ENCODE measurements around the gene MTCP1.

Gene MTCP1, protein sequence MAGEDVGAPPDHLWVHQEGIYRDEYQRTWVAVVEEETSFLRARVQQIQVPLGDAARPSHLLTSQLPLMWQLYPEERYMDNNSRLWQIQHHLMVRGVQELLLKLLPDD

GRCh38 chrX:155070975-155071693 is at the start of gene MTCP1, which contains the start of the genes BRCC3 and CMC4:
TSS of gene MTCP1 (minus strand) at chrX:155071136. CDS start at chrX:155066010, 5,126 bp downstream.
TSS of gene BRCC3 (plus strand) at chrX:155071508. CDS start at chrX:155071528, 20 bp downstream.
TSS of gene CMC4 (minus strand) at chrX:155071136. CDS start at chrX:155064023, 7,113 bp downstream.
- Histone ChIP-seq H3K9me3 (ENCODE audit: control insufficient read depth, insufficient read depth, low read length) (no peaks in the 10 kb centered on the region), H3K4me1 (ENCODE audit: control insufficient read depth, insufficient read depth, low read length) (no peaks in the 10 kb centered on the region), H3K36me3 (ENCODE audit: control insufficient read depth, insufficient read depth, low read length) (no peaks in the 10 kb centered on the region), H3K4me3 (ENCODE audit: low read depth, low read length) (peak within 1 kb of the TSS; percentile 87), H3K27me3 (ENCODE audit: control insufficient read depth, insufficient read depth, low read length) (no peaks in the 10 kb centered on the region), H3K9ac (ENCODE audit: low read depth, low read length) (peak within 1 kb of the TSS; percentile 86)

DNA sequence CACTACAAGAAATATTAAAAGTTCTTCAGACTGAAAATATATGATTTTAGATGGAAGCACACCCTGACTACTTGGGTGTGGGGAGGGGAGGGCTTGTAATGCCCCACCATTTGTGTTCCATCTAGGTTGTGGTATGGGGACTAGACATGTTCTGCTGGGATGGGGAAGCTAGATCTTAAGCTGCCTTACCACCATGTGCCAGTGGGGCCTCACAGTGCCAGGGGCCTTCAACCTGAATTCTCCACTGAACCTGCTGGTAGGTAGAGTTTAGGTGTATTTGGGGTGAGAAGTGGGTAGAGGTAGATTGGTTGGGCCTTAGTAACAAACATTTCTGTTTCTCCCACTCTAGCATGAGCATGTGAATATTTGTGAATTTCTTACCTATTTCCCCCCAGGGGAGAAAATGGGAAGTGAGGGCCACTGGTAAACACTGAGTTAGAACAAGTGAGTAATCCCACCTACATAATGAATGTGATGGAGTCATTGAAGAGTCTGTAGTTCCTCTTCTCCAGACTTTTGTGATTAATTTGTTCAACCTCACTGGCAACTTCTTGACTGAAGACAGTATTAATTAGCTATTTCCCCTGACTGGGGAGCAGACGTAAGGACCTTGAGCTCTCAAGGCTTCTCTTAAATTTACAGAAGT is 44.4 kb upstream of the MTCP1 start:
- no peaks in the 10 kb centered on the region for H3K9me3 ChIP-seq (ENCODE audit: control insufficient read depth, insufficient read depth, low read length)
- H3K4me3 ChIP-seq (ENCODE audit: low read depth, low read length) = no peak overlapping the region
- no peaks in the 10 kb centered on the region for H3K27me3 ChIP-seq (ENCODE audit: control insufficient read depth, insufficient read depth, low read length)
- no peaks in the 10 kb centered on the region for H3K4me1 ChIP-seq (ENCODE audit: control insufficient read depth, insufficient read depth, low read length)
- H3K9ac ChIP-seq (ENCODE audit: low read depth, low read length) = no peak overlapping the region
- no peaks in the 10 kb centered on the region for H3K36me3 ChIP-seq (ENCODE audit: control insufficient read depth, insufficient read depth, low read length)

DNA sequence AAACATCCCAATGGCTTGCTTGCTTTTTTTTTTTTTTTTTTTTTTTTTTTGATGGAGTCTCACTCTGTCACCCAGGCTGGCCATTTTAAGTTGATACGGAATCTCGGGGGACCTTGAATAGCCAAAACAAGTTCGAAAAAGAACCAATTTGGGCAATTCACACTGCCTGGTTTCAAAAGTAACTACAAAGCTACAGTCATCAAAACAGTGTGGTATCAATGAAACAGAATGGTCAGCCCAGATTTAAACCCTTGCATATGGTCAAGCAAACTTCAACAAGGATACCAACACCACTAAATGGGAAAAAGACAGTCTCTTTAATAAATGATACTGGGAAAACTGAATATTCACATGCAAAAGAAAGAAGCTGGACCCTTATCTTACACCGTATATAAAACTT is 42.2 kb upstream of the MTCP1 start:
- no peaks in the 10 kb centered on the region for H3K27me3 ChIP-seq (ENCODE audit: control insufficient read depth, insufficient read depth, low read length)
- no peak overlapping the region for H3K9ac ChIP-seq (ENCODE audit: low read depth, low read length)
- no peak overlapping the region for H3K4me3 ChIP-seq (ENCODE audit: low read depth, low read length)
- H3K4me1 ChIP-seq (ENCODE audit: control insufficient read depth, insufficient read depth, low read length) = no peaks in the 10 kb centered on the region
- H3K36me3 ChIP-seq (ENCODE audit: control insufficient read depth, insufficient read depth, low read length) = no peaks in the 10 kb centered on the region
- no peaks in the 10 kb centered on the region for H3K9me3 ChIP-seq (ENCODE audit: control insufficient read depth, insufficient read depth, low read length)

DNA sequence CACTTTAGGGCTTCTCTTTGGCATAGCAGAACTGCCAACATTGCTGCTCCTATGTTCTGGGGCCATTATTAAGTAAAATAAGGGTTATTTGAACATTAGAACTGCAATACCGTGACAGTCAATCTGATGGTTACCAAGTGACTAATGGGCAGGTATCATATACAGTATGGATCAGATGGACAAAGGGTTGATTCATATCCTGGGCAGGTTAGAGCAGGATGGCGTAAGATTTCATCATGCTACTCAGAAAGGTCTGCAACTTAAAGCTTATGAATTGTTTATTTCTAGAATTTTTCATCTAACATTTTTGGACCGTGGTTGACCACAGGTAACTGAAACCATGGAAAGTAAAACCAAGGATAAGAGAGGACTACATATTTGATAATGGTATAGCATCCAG is 41.2 kb upstream of the MTCP1 start:
- Histone ChIP-seq H3K4me3 (ENCODE audit: low read depth, low read length) (no peak overlapping the region), H3K9me3 (ENCODE audit: control insufficient read depth, insufficient read depth, low read length) (no peaks in the 10 kb centered on the region), H3K9ac (ENCODE audit: low read depth, low read length) (no peak overlapping the region), H3K27me3 (ENCODE audit: control insufficient read depth, insufficient read depth, low read length) (no peaks in the 10 kb centered on the region), H3K36me3 (ENCODE audit: control insufficient read depth, insufficient read depth, low read length) (no peaks in the 10 kb centered on the region), H3K4me1 (ENCODE audit: control insufficient read depth, insufficient read depth, low read length) (no peaks in the 10 kb centered on the region)

GRCh38 chrX:155108427-155108826 is 37.5 kb upstream of the MTCP1 start:
- no peaks in the 10 kb centered on the region for H3K36me3 ChIP-seq (ENCODE audit: control insufficient read depth, insufficient read depth, low read length)
- no peak overlapping the region for H3K9ac ChIP-seq (ENCODE audit: low read depth, low read length)
- H3K4me3 ChIP-seq (ENCODE audit: low read depth, low read length) = no peak overlapping the region
- H3K9me3 ChIP-seq (ENCODE audit: control insufficient read depth, insufficient read depth, low read length) = no peaks in the 10 kb centered on the region
- H3K4me1 ChIP-seq (ENCODE audit: control insufficient read depth, insufficient read depth, low read length) = no peaks in the 10 kb centered on the region
- H3K27me3 ChIP-seq (ENCODE audit: control insufficient read depth, insufficient read depth, low read length) = no peaks in the 10 kb centered on the region

DNA sequence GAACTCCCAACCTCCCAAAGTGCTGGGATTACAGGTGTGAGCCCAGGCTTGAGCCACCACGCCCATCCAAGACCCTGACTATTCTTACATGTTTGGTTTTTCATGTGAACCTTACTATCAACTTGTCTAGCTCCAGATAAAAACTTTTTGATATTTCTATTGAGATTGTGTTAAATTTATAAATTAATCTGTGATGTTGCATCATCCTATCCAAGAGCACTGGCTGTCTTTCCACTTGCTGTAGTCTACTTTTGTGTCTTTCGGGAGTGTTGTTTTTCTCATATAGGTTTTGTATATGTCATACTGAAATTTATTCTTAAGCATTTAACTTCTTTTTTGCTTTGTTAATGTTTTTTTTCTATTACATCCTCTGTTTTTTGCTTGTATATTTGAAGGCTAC is 35.0 kb upstream of the MTCP1 start:
- no peaks in the 10 kb centered on the region for H3K36me3 ChIP-seq (ENCODE audit: control insufficient read depth, insufficient read depth, low read length)
- no peaks in the 10 kb centered on the region for H3K4me1 ChIP-seq (ENCODE audit: control insufficient read depth, insufficient read depth, low read length)

GRCh38 chrX:155094468-155095061 is 23.6 kb upstream of the MTCP1 start:
- Histone ChIP-seq H3K36me3 (ENCODE audit: control insufficient read depth, insufficient read depth, low read length) (no peaks in the 10 kb centered on the region), H3K4me1 (ENCODE audit: control insufficient read depth, insufficient read depth, low read length) (no peaks in the 10 kb centered on the region), H3K4me3 (ENCODE audit: low read depth, low read length) (no peak overlapping the region), H3K27me3 (ENCODE audit: control insufficient read depth, insufficient read depth, low read length) (no peaks in the 10 kb centered on the region), H3K9me3 (ENCODE audit: control insufficient read depth, insufficient read depth, low read length) (no peaks in the 10 kb centered on the region), H3K9ac (ENCODE audit: low read depth, low read length) (no peak overlapping the region)

More for the DNA sequence above, 35.0 kb upstream of the MTCP1 start:
- no peaks in the 10 kb centered on the region for H3K27me3 ChIP-seq (ENCODE audit: control insufficient read depth, insufficient read depth, low read length)
- no peak overlapping the region for H3K9ac ChIP-seq (ENCODE audit: low read depth, low read length)
- no peaks in the 10 kb centered on the region for H3K9me3 ChIP-seq (ENCODE audit: control insufficient read depth, insufficient read depth, low read length)
- no peak overlapping the region for H3K4me3 ChIP-seq (ENCODE audit: low read depth, low read length)

GRCh38 chrX:155086961-155087735 is 16.2 kb upstream of the MTCP1 start:
- Histone ChIP-seq H3K36me3 (ENCODE audit: control insufficient read depth, insufficient read depth, low read length) (no peaks in the 10 kb centered on the region), H3K27me3 (ENCODE audit: control insufficient read depth, insufficient read depth, low read length) (no peaks in the 10 kb centered on the region), H3K9me3 (ENCODE audit: control insufficient read depth, insufficient read depth, low read length) (peaks cover 4% of the 10 kb centered on the region), H3K4me3 (ENCODE audit: low read depth, low read length) (no peak overlapping the region), H3K9ac (ENCODE audit: low read depth, low read length) (no peak overlapping the region), H3K4me1 (ENCODE audit: control insufficient read depth, insufficient read depth, low read length) (no peaks in the 10 kb centered on the region)

DNA sequence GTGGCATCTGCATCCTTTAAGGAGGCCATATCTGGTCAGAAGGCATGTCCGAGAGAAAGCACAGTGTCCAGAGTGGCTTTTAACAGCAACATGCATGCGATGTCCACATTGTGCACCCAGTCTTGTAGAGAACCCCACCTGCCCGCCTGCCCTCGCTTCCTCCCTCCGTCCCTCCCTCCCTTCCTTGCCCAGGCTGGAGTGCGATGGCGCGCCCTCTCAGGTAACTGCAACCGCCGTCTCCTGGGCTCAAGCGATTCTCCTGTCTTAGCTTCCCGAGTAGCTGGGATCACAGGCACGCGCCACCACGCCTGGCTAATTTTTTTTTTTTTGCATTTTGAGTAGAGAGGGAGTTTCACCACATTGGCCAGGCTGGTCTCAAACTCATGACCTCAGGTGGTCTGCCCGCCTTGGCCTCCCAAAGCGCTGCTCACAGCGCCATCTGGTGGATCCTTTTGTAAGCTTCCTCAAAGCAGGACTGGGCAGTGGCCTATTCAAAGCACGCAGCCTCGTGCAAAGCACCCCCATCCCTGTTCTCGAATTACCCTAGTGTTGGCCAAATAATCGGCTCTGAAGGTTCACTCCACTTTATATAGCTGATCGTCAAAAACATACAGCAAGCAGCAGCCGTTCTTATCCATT is 15.4 kb upstream of the MTCP1 start:
- no peaks in the 10 kb centered on the region for H3K36me3 ChIP-seq (ENCODE audit: control insufficient read depth, insufficient read depth, low read length)
- H3K4me3 ChIP-seq (ENCODE audit: low read depth, low read length) = no peak overlapping the region
- no peak overlapping the region for H3K9ac ChIP-seq (ENCODE audit: low read depth, low read length)
- no peaks in the 10 kb centered on the region for H3K27me3 ChIP-seq (ENCODE audit: control insufficient read depth, insufficient read depth, low read length)
- no peaks in the 10 kb centered on the region for H3K4me1 ChIP-seq (ENCODE audit: control insufficient read depth, insufficient read depth, low read length)
- peaks cover 4% of the 10 kb centered on the region for H3K9me3 ChIP-seq (ENCODE audit: control insufficient read depth, insufficient read depth, low read length)

DNA sequence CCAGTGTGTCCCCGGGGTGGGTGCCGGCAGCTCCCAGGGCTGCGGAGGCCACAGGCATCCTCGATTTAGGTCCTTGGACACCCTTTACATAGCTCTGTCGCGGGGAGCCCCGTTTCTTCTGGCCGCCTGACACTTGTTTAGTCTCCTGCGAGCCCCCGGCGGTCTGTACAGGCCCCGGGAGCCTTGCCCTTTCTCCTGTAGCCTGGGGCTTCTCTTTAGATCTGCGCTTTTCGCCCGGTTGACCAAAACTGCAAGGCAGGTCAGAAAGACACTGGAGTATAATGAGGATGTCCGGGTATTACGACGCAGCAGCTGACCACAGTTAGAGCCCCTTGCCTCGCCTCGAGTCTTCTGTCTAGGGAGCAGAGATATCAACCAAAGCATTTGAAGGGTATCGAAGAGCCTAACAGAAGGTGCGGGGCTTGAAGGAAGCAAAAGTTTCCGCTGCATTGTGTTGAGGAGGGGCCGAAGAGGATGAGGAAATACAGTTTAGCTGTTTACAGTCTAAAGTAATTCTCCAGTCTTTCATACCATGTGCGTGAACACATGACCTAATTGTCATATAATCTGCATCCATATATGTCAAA is 851 bp upstream of the MTCP1 start:
- Histone ChIP-seq H3K4me1 (ENCODE audit: control insufficient read depth, insufficient read depth, low read length) (no peaks in the 10 kb centered on the region), H3K4me3 (ENCODE audit: low read depth, low read length) (peak overlapping the region; percentile 87), H3K36me3 (ENCODE audit: control insufficient read depth, insufficient read depth, low read length) (no peaks in the 10 kb centered on the region), H3K9ac (ENCODE audit: low read depth, low read length) (peak overlapping the region; percentile 86), H3K27me3 (ENCODE audit: control insufficient read depth, insufficient read depth, low read length) (no peaks in the 10 kb centered on the region), H3K9me3 (ENCODE audit: control insufficient read depth, insufficient read depth, low read length) (no peaks in the 10 kb centered on the region)

- H3K36me3 ChIP-seq (ENCODE audit: control insufficient read depth, insufficient read depth, low read length) = no peaks in the 10 kb centered on the region
- H3K27me3 ChIP-seq (ENCODE audit: control insufficient read depth, insufficient read depth, low read length) = no peaks in the 10 kb centered on the region
- no peaks in the 10 kb centered on the region for H3K4me1 ChIP-seq (ENCODE audit: control insufficient read depth, insufficient read depth, low read length)
- H3K4me3 ChIP-seq (ENCODE audit: low read depth, low read length) = peak overlapping the region; percentile 61
- no peaks in the 10 kb centered on the region for H3K9me3 ChIP-seq (ENCODE audit: control insufficient read depth, insufficient read depth, low read length)
- H3K9ac ChIP-seq (ENCODE audit: low read depth, low read length) = peak overlapping the region; percentile 62
Observed at GRCh38 chrX:155070663-155070974, 317 bp downstream of the MTCP1 start.

Data from iPS-15b (cell line).